Uterus (tissue), 4 donors: ENCODE results near the gene BCL7C. TPM values are rescaled to one million over a fixed set of nuclear protein-coding genes. Genes with fewer than 3 reads are reported as not detected.
A peak's percentile ranks its signal among the peaks of the same experiment; 100 is the strongest.

Experiments
- DNase-seq, 2 donors: peaks; one replicate each; pipeline ENCODE4 v3.0.0-alpha.2; 2019 to 2020
- H3K27ac ChIP-seq, 2 donors: fragments of 200-600 bp; sonication (generic); 1 replicate in 1 of 2; 2 replicates in 1 of 2; pipeline ENCODE4 v1.5.1; 2016 to 2018
- H3K27me3 ChIP-seq, 2 donors: fragments of 200-600 bp; sonication (generic); one replicate each; pipeline ENCODE4 v1.5.1; 2018 to 2019; ENCODE audit warnings: control low read depth in 1 of 2
- H3K36me3 ChIP-seq, 2 donors: fragments of 200-600 bp; sonication (generic); one replicate each; pipeline ENCODE4 v1.5.1; 2019; ENCODE audit warnings: control low read depth in 1 of 2
- H3K4me1 ChIP-seq, 2 donors: fragments of 200-600 bp; sonication (generic); one replicate each; pipeline ENCODE4 v1.5.1; 2018 to 2019; ENCODE audit warnings: control low read depth in 1 of 2
- H3K4me3 ChIP-seq, 2 donors: fragments of 200-600 bp; sonication (generic); 1 replicate in 1 of 2; 2 replicates in 1 of 2; pipeline ENCODE4 v1.5.1; 2018 to 2019; ENCODE audit warnings: mild to moderate bottlenecking in 1 of 2
- H3K9me3 ChIP-seq, 2 donors: fragments of 200-600 bp; sonication (generic); one replicate each; pipeline ENCODE4 v1.5.1; 2019; ENCODE audit warnings: control low read depth in 1 of 2
- POLR2A ChIP-seq, 2 donors: fragments of 450-650 bp; IDR thresholded peaks; one replicate each; pipeline ENCODE4 v1.6.1; 2016; ENCODE audit warnings: antibody characterized with exemption in 2 of 2, mild to moderate bottlenecking in 1 of 2, moderate library complexity in 1 of 2
- intact Hi-C: fragments of 100-400 bp; cut with DNase I; formaldehyde crosslinking; loops from one replicate; pipeline ENCODE4 v1.15.1; 2023; ENCODE audit warnings: low total_unique reads
- total RNA-seq, 4 donors: library from RNA; depleted of rRNA in 3 of 4; stranded (reverse); fragments of >200 nt in 3 of 4; gene quantifications; one replicate each; pipeline versions ENCODE4 v1.1.0 to v1.2.4, GENCODE V29; 2014 to 2023
- TF ChIP-seq, protein P1 (sequence below), 4 experiments: fragments of 200-600 bp in 2 of 4; fragments of 450-650 bp in 2 of 4; sonication (generic) in 2 of 4; IDR thresholded peaks; one replicate each; pipeline ENCODE4 v1.5.1; 2016 to 2019; ENCODE audit warnings: antibody characterized with exemption in 4 of 4, mild to moderate bottlenecking in 2 of 4, moderate library complexity in 1 of 4
- donor health status: DM: yes; HTN: yes; CAD: no.

BCL7C gene
- total RNA-seq, 4 donors from 2014 or later: 16.5 to 44.8 (median 35.2) TPM

DNA sequence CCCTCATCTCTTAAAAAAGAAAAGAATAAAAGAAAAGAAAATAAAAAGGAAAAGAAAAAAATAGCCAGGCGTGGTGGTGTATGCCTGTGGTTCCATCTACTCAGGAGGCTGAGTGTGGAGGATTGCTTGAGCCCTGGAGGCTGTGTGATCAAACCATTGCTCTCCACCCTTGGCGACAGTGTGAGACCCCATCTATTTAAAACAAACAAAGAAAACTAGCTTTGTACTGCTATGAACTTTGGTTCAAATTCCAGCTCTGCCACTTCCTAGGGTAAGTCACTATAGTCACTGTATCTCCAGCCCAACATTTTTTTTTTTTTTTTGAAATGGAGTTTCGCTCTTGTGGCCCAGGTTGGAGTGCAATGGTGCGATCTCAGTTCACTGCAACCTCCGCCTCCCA is 6.7 kb upstream of the BCL7C start:
- intact Hi-C loops: no loop called here
- no peaks in the 10 kb centered on the region for H3K4me1 ChIP-seq

DNA sequence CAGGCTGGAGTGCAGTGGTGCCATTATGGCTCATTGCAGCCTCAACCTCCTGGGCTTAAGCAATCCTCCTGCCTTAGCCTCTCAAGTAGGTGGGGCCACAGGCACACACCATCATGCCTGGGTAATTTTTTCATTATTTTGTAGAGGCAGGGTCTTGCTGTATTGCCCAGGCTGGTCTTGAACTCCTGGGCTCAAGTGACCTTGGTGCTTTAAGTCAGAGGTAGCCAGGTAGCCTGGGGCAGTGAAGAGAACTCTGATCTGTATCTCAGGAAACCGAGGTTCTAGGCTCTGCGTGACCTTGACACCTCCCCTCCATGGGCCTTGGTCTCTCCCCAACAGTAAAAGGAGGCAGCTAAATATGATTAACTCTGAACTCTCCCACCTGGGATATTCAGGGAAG is 5.9 kb upstream of the BCL7C start:
- intact Hi-C loops: no loop called here
- Histone ChIP-seq H3K9me3 (no peaks in the 10 kb centered on the region), H3K4me1 (no peaks in the 10 kb centered on the region), H3K4me3 (no peak overlapping the region), H3K36me3 (no peaks in the 10 kb centered on the region), H3K27me3 (no peaks in the 10 kb centered on the region), H3K27ac (no peak overlapping the region)
- TF ChIP-seq, protein P1, sequence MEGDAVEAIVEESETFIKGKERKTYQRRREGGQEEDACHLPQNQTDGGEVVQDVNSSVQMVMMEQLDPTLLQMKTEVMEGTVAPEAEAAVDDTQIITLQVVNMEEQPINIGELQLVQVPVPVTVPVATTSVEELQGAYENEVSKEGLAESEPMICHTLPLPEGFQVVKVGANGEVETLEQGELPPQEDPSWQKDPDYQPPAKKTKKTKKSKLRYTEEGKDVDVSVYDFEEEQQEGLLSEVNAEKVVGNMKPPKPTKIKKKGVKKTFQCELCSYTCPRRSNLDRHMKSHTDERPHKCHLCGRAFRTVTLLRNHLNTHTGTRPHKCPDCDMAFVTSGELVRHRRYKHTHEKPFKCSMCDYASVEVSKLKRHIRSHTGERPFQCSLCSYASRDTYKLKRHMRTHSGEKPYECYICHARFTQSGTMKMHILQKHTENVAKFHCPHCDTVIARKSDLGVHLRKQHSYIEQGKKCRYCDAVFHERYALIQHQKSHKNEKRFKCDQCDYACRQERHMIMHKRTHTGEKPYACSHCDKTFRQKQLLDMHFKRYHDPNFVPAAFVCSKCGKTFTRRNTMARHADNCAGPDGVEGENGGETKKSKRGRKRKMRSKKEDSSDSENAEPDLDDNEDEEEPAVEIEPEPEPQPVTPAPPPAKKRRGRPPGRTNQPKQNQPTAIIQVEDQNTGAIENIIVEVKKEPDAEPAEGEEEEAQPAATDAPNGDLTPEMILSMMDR (IDR thresholded peaks at IDR 0.05): no peak
- TF ChIP-seq POLR2A (IDR thresholded peaks at IDR 0.05): no peak
- DNase-seq: no peak

More for the DNA sequence above, 6.7 kb upstream of the BCL7C start:
- H3K27me3 ChIP-seq: no peaks in the 10 kb centered on the region
- no peak overlapping the region for H3K4me3 ChIP-seq
- no peak for DNase-seq
- H3K36me3 ChIP-seq: no peaks in the 10 kb centered on the region
- TF ChIP-seq, protein P1 (IDR thresholded peaks at IDR 0.05): no peak
- no peak for TF ChIP-seq POLR2A (IDR thresholded peaks at IDR 0.05)
- no peak overlapping the region for H3K27ac ChIP-seq
- no peaks in the 10 kb centered on the region for H3K9me3 ChIP-seq

DNA sequence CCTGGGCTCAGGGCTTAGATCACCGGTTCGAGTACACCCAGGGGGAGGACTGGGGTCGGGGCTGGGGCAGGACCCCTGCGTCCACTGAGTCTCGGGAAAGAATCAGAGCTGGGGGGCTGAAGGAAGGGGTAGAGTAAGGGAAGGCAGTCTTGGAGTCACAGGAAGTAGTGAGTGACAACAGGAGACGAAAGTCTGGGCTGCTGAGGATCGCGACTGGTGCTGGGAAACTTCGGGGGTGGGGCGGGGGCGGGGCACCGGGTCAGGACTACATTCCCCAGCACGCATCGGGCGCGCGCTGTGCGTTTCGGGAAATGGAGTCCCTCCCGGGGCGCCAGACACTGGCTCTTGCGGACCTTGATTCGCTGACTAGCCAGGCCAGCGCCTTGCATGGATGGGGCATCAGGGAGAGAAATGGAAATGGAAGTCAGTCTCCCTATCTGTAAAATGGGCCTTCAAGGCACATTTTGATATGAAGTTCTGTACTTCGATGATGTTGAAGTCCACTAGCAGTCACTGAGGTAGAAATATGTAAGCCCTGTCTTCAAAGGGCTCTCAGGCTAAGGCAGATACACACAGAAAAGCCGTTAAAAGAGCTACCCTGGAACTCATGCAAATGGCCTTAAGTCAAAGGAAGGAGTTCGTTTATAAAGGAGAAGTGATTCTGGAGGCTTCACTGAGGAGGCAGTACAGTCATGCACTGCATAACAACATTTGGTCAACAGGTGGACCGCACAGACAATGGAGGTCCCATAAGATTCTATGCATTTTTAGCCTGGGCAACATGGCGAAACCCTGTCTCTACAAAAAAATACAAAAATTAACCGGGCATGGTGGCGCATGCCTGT is 3.2 kb upstream of the BCL7C start:
- Histone ChIP-seq H3K27ac (peak overlapping the region; percentile 99 to 100), H3K36me3 (no peaks in the 10 kb centered on the region), H3K9me3 (no peaks in the 10 kb centered on the region), H3K27me3 (no peaks in the 10 kb centered on the region), H3K4me3 (peak overlapping the region; percentile 73 to 87), H3K4me1 (peaks cover 6 to 7% of the 10 kb centered on the region in 2 donors)
- intact Hi-C loops: no loop called here
- DNase-seq: peak; percentile 89 to 90
- TF ChIP-seq, protein P1 (IDR thresholded peaks at IDR 0.05): no peak

DNA sequence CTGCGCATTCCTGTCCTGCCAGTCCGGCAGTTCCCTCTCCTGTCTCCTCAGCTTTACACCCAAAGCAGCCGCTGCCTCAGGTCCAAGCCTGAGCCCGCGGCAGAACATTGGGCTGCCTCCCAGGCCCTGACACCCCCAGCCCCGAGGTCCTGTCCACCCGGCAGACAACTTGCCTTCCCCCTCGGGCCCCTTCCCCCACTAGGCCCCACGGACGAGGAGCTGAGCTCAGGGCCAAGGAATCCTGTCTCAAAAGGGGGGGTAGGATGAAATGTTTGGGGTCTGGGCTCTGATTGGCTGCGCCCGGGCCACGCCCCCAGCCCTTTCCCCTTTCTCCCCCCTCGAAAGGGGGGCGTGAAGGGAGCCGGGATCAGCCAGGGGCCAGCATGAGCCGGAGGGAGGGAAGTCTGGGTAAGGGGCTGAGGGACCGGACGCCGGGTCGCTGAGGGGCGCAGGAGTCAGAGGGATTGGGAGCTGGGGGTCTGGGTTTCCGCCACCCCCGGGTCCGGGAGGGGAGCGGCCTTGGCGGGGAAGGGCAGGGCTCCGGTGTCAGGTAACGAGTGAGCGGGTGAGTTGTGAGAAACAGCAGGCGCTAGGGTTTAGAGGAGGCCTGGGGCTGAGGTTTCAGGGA is 2.5 kb upstream of the BCL7C start, which contains the start of gene CTF1:
Gene CTF1, plus strand, starts transcription at position 354 of the 628 bp plus-strand sequence. Its CDS starts 30 bp downstream, at position 384.
- no peaks in the 10 kb centered on the region for H3K36me3 ChIP-seq
- DNase-seq: peak; percentile 90 to 91
- peak within 1 kb of the TSS; percentile 73 to 87 for H3K4me3 ChIP-seq
- intact Hi-C loops: no loop called here
- H3K4me1 ChIP-seq: peaks cover 6 to 7% of the 10 kb centered on the region in 2 donors
- TF ChIP-seq, protein P1 (IDR thresholded peaks at IDR 0.05): no peak
- peak; percentile 38 to 76 for TF ChIP-seq POLR2A (IDR thresholded peaks at IDR 0.05)
- H3K9me3 ChIP-seq: no peaks in the 10 kb centered on the region
- peak within 1 kb of the TSS; percentile 99 to 100 for H3K27ac ChIP-seq
- no peaks in the 10 kb centered on the region for H3K27me3 ChIP-seq
